ENCODE results near the gene SYNGAP1. TPM values are rescaled to one million over a fixed set of nuclear protein-coding genes. Genes with fewer than 3 reads are reported as not detected.
A peak's percentile ranks its signal among the peaks of the same experiment; 100 is the strongest.
"Not testable (repeated sequence)": the region's sequence is repeated elsewhere in the genome, so short reads cannot be mapped to it uniquely, and the experiment has no call there.

SYNGAP1 gene
- total RNA-seq, 1 donor from 2014 or later, result 4.8 TPM

- no peak for ATAC-seq (ENCODE audit: poor library complexity)
- DNase-seq, result no peak
- intact Hi-C loops (cut with DNase I), result no loop called here
Observed at GRCh38 chr6:33397541-33397940, 22.3 kb upstream of the SYNGAP1 start.

- DNase-seq; intact Hi-C loops (cut with DNase I); ATAC-seq (ENCODE audit: poor library complexity): not testable (repeated sequence)
Observed at GRCh38 chr6:33398601-33399000, 21.3 kb upstream of the SYNGAP1 start.

GRCh38 chr6:33399881-33400280 lies 20.0 kb upstream of the SYNGAP1 start:
- ATAC-seq (ENCODE audit: poor library complexity); intact Hi-C loops (cut with DNase I); DNase-seq: not testable (repeated sequence)

GRCh38 chr6:33404884-33405283 lies 15.0 kb upstream of the SYNGAP1 start:
- DNase-seq (no peak), ATAC-seq (ENCODE audit: poor library complexity) (no peak)
- intact Hi-C loops (cut with DNase I), result no loop called here

GRCh38 chr6:33405386-33405940 lies 14.4 kb upstream of the SYNGAP1 start:
- ATAC-seq (ENCODE audit: poor library complexity), result no peak
- intact Hi-C loops (cut with DNase I), result no loop called here
- no peak for DNase-seq

GRCh38 chr6:33406126-33406525 lies 13.7 kb upstream of the SYNGAP1 start:
- intact Hi-C loops (cut with DNase I), result no loop called here
- no peak for ATAC-seq (ENCODE audit: poor library complexity)

GRCh38 chr6:33407132-33407718 lies 12.6 kb upstream of the SYNGAP1 start:
- no peak for ATAC-seq (ENCODE audit: poor library complexity)
- intact Hi-C loops (cut with DNase I), result no loop called here
- DNase-seq, result no peak

More at GRCh38 chr6:33406126-33406525, 13.7 kb upstream of the SYNGAP1 start:
- DNase-seq, result no peak

- DNase-seq, result peak; percentile 99
- peak; percentile 92 for ATAC-seq (ENCODE audit: poor library complexity)
- intact Hi-C loops (cut with DNase I), result loop anchor here (10.0 kb wide), 1 partner anchor 115 kb away; the partner anchor contains the start of gene RGL2
Observed at GRCh38 chr6:33410050-33410710, 9.7 kb upstream of the SYNGAP1 start.

GRCh38 chr6:33410711-33411631 lies 8.9 kb upstream of the SYNGAP1 start, which contains the start of gene PHF1:
PHF1 (plus strand) TSS chr6:33411014; CDS start chr6:33412264, 1,250 bp downstream.
- peak; percentile 79 for ATAC-seq (ENCODE audit: poor library complexity)
- DNase-seq, result no peak
- intact Hi-C loops (cut with DNase I), result loop anchor here (10.0 kb wide), 1 partner anchor 116 kb away; the partner anchor contains the start of gene RGL2

- ATAC-seq (ENCODE audit: poor library complexity) (no peak), DNase-seq (no peak)
- intact Hi-C loops (cut with DNase I), result loop anchor here (10.0 kb wide), 1 partner anchor 117 kb away; the partner anchor contains the start of gene RGL2
Observed at GRCh38 chr6:33411632-33412005, 8.2 kb upstream of the SYNGAP1 start.

- DNase-seq, result no peak
- ATAC-seq (ENCODE audit: poor library complexity), result no peak
- intact Hi-C loops (cut with DNase I), result loop anchor here (10.0 kb wide), 1 partner anchor 118 kb away; the partner anchor contains the start of gene RGL2
Observed at GRCh38 chr6:33412140-33413009, 7.5 kb upstream of the SYNGAP1 start.

- intact Hi-C loops (cut with DNase I), result loop anchor here (10.0 kb wide), 1 partner anchor 119 kb away; the partner anchor contains the start of gene RGL2
- ATAC-seq (ENCODE audit: poor library complexity), result no peak
- DNase-seq, result no peak
Observed at GRCh38 chr6:33413241-33414120, 6.4 kb upstream of the SYNGAP1 start.

- intact Hi-C loops (cut with DNase I), result loop anchor here (10.0 kb wide), 1 partner anchor 120 kb away; the partner anchor contains the start of gene RGL2
- ATAC-seq (ENCODE audit: poor library complexity) (no peak), DNase-seq (no peak)
Observed at GRCh38 chr6:33414592-33415271, 5.1 kb upstream of the SYNGAP1 start.

GRCh38 chr6:33415831-33416230 lies 4.0 kb upstream of the SYNGAP1 start:
- no peak for ATAC-seq (ENCODE audit: poor library complexity)
- no peak for DNase-seq
- intact Hi-C loops (cut with DNase I), result loop anchor here (10.0 kb wide), 1 partner anchor 121 kb away; the partner anchor contains the start of gene RGL2

- intact Hi-C loops (cut with DNase I), result loop anchor here (10.0 kb wide), 1 partner anchor 122 kb away; the partner anchor contains the start of gene RGL2
- ATAC-seq (ENCODE audit: poor library complexity) (no peak), DNase-seq (no peak)
Observed at GRCh38 chr6:33416386-33417127, 3.3 kb upstream of the SYNGAP1 start.
